OCI-LY7 (cell line): ENCODE data around the gene USP30. TPM values are rescaled to one million over a fixed set of nuclear protein-coding genes. Genes with fewer than 3 reads are reported as not detected.

Experiments used
- BruUV-seq: library from RNA; stranded (reverse); fragments of 400-500 nt; replicated peaks from 2 replicates; lab custom pipeline; 2021; lab: Mats Ljungman, UMichigan
- CTCF ChIA-PET: fragments of 300-600 bp; sonication (Branson Sonifier 250); formaldehyde crosslinking; loops from one replicate; lab custom pipeline; 2022; ENCODE audit warnings: antibody characterized with exemption; ENCODE audit not compliant: unreplicated experiment; lab: Charles Lee
- POLR2A ChIA-PET: fragments of 300-600 bp; sonication (Branson Sonifier 250); formaldehyde crosslinking; loops from one replicate; lab custom pipeline; 2022; ENCODE audit warnings: antibody characterized with exemption; lab: Charles Lee
- DNase-seq: peaks from one replicate; pipeline ENCODE4 v3.0.0-alpha.2; 2015; ENCODE audit warnings: low spot score
- H2AFZ ChIP-seq: fragments of 200-600 bp; sonication (generic), shearing (Covaris generic); 2 replicates; pipeline ENCODE4 v1.6.1; 2014; ENCODE audit warnings: mild to moderate bottlenecking, antibody characterized with exemption, low read length, moderate library complexity
- H3K27ac ChIP-seq: fragments of 200-600 bp; sonication (generic); 2 replicates; pipeline ENCODE4 v1.5.1; 2014; ENCODE audit warnings: mixed run types, low read depth, mild to moderate bottlenecking, moderate library complexity, low read length, inconsistent platforms; ENCODE audit not compliant: poor library complexity, severe bottlenecking
- H3K36me3 ChIP-seq: fragments of 200-600 bp; sonication (generic); 2 replicates; pipeline ENCODE4 v1.6.1; 2014; ENCODE audit warnings: mild to moderate bottlenecking, antibody characterized with exemption, low read length, moderate library complexity, mixed read lengths; ENCODE audit not compliant: insufficient read depth
- H3K4me1 ChIP-seq: fragments of 200-600 bp; sonication (generic); 2 replicates; pipeline ENCODE4 v1.5.1; 2014; ENCODE audit warnings: mild to moderate bottlenecking, low read length; ENCODE audit not compliant: insufficient read depth, poor library complexity, severe bottlenecking
- H3K4me2 ChIP-seq: fragments of 200-600 bp; sonication (generic); 2 replicates; pipeline ENCODE4 v1.6.1; 2014; ENCODE audit warnings: mild to moderate bottlenecking, low read length
- H3K4me3 ChIP-seq: fragments of 200-600 bp; sonication (generic); 2 replicates; pipeline ENCODE4 v1.5.1; 2014; ENCODE audit warnings: mild to moderate bottlenecking, low read depth, low read length; ENCODE audit not compliant: poor library complexity, severe bottlenecking
- H3K79me2 ChIP-seq: fragments of 200-600 bp; sonication (generic); 2 replicates; pipeline ENCODE4 v1.6.1; 2016; ENCODE audit warnings: low read depth, mild to moderate bottlenecking, low read length, moderate library complexity, mixed read lengths; ENCODE audit not compliant: insufficient read depth
- H3K9me2 ChIP-seq: fragments of 200-600 bp; sonication (generic); 2 replicates; pipeline ENCODE4 v1.6.1; 2016; ENCODE audit warnings: mild to moderate bottlenecking, low read length, mixed read lengths; ENCODE audit not compliant: insufficient read depth
- H3K9me3 ChIP-seq: fragments of 200-600 bp; sonication (generic); 2 replicates; pipeline ENCODE4 v1.6.1; 2014; ENCODE audit warnings: mild to moderate bottlenecking, mixed run types, low read length, mixed read lengths
- H4K20me1 ChIP-seq: fragments of 200-600 bp; sonication (generic); 2 replicates; pipeline ENCODE4 v1.6.1; 2014; ENCODE audit warnings: mild to moderate bottlenecking, antibody characterized with exemption, low read length, moderate library complexity, mixed read lengths; ENCODE audit not compliant: insufficient read depth
- CTCF ChIP-seq: fragments of 200-600 bp; sonication (generic); conservative IDR thresholded peaks from 2 replicates; pipeline ENCODE4 v1.5.1; 2014; ENCODE audit warnings: mild to moderate bottlenecking, antibody characterized with exemption, low read length, moderate library complexity, mixed read lengths
- EZH2phosphoT487 ChIP-seq: fragments of 200-600 bp; sonication (generic); IDR thresholded peaks from 2 replicates; pipeline ENCODE4 v1.6.1; 2018; ENCODE audit warnings: low read depth, borderline replicate concordance, mild to moderate bottlenecking, mixed run types, antibody characterized with exemption, low read length, moderate library complexity, mixed read lengths
- intact Hi-C: fragments of 100-400 bp; cut with micrococcal nuclease; formaldehyde crosslinking; loops from one replicate; pipeline ENCODE4 v1.10.0; 2022; ENCODE audit not compliant: unreplicated experiment
- total RNA-seq, 2 experiments: library from RNA; depleted of rRNA in 1 of 2; stranded (reverse); fragments of >200 nt in 1 of 2; shearing (Covaris generic) in 1 of 2; gene quantifications; 2 replicates each; pipeline ENCODE4 v1.2.3, GENCODE V29; 2014 to 2022

The USP30 gene
- total RNA-seq, 2 experiments from 2014 or later: 15.7 to 36.2 TPM

GRCh38 chr12:109093022-109093918 lies 40.9 kb downstream of the USP30 start, which contains the start of gene ALKBH2:
Gene ALKBH2 (minus strand): TSS chr12:109093472. CDS start chr12:109092786, 686 bp downstream.
- no peaks in the 10 kb centered on the region for H3K9me3 ChIP-seq
- H4K20me1 ChIP-seq: peaks cover 11% of the 10 kb centered on the region; the same call in 1 of the 2 replicates
- peak within 1 kb of the TSS; percentile 51; the same call in 1 of the 2 replicates for H2AFZ ChIP-seq
- H3K9me2 ChIP-seq: no peaks in the 10 kb centered on the region
- H3K4me3 ChIP-seq: peak within 1 kb of the TSS; percentile 84
- ChIA-PET POLR2A (interaction anchor here (0.6 to 2.7 kb wide), 5 partner anchors 20 to 248 kb away, joined by 3 to 13 read pairs (median 6); no protein-coding TSS in a partner anchor), CTCF (interaction anchor here (1.0 to 1.6 kb wide), 3 partner anchors 32 to 209 kb away, joined by 3 read pairs; no protein-coding TSS in a partner anchor)
- peaks cover 62% of the 10 kb centered on the region for H3K4me1 ChIP-seq
- DNase-seq: peak; percentile 96
- BruUV-seq: TSS peak; percentile 93
- H3K27ac ChIP-seq: peak within 1 kb of the TSS; percentile 63
- TF ChIP-seq CTCF: peak; percentile 89
- TF ChIP-seq EZH2phosphoT487: no peak
- intact Hi-C loops: loop anchor here (1.0 to 10.0 kb wide), 9 partner anchors 31 to 530 kb away; partner anchors contain the start of genes ISCU, SELPLG and USP30
- H3K79me2 ChIP-seq: peaks cover 46% of the 10 kb centered on the region
- peaks cover 45% of the 10 kb centered on the region for H3K36me3 ChIP-seq
- peak within 1 kb of the TSS; percentile 89 for H3K4me2 ChIP-seq

- intact Hi-C loops: loop anchor here (2.0 to 10.0 kb wide), 2 partner anchors 58 to 462 kb away; partner anchors contain the start of gene SELPLG
- ChIA-PET POLR2A (interaction anchor here (0.6 to 0.9 kb wide), 8 partner anchors 9 to 1390 kb away, joined by 3 to 9 read pairs (median 4); no protein-coding TSS in a partner anchor), CTCF (interaction anchor here (0.6 kb wide), 1 partner anchor 449 kb away, joined by 4 read pairs; no protein-coding TSS in a partner anchor)
- no peak for TF ChIP-seq CTCF
- TF ChIP-seq EZH2phosphoT487: no peak
- Histone ChIP-seq H3K27ac (peak overlapping the region; percentile 74), H3K4me3 (peak overlapping the region; percentile 87), H2AFZ (peak overlapping the region; percentile 84; the same call in 1 of the 2 replicates), H3K79me2 (peaks cover 40% of the 10 kb centered on the region), H4K20me1 (0 out of 2 replicates have a peak, but pooled peaks cover 4% of the 10 kb centered on the region), H3K9me3 (no peaks in the 10 kb centered on the region), H3K4me2 (peak overlapping the region; percentile 85), H3K9me2 (no peaks in the 10 kb centered on the region), H3K36me3 (peaks cover 45% of the 10 kb centered on the region), H3K4me1 (peaks cover 53% of the 10 kb centered on the region)
- no TSS peak for BruUV-seq
- DNase-seq: no peak
Observed at GRCh38 chr12:109097140-109097434, 44.7 kb downstream of the USP30 start.
